Measurements from ENCODE around the gene REEP1. TPM values are rescaled to one million over a fixed set of nuclear protein-coding genes. Genes with fewer than 3 reads are reported as not detected.
A peak's percentile ranks its signal among the peaks of the same experiment; 100 is the strongest.

Gene REEP1
- total and polyA plus RNA-seq, 2 of the 13 experiments (the other 11 are each of a cell fraction or from before 2014, with no cell fraction given) = 0.27 TPM; not detected in 1

DNA sequence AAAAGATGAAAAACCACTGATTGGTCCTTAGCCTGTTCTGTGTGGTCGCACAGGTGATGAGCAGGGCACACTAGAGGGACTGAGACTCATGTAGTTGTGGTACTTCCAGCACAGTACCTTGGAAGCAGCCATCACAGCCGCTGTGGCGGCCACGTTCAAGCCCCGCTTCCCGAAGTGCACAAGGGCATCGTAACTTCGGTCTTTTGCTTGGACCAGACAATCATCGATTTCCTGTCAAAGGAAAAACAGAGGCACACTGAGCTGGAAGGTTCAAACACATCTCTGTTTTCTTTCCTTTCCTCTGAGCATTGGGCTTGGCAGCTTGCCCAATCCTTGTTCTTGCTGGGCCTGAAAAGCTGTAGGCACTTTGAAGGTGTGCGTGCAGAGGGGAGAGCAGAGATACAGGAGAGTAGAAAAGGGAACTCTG is 85.6 kb downstream of the REEP1 start:
- Histone ChIP-seq H3K27ac (ENCODE audit: extremely low read length, insufficient read depth, low read length) (no peak overlapping the region), H4K20me1 (ENCODE audit: insufficient read depth, low read length) (no peaks in the 10 kb centered on the region), H3K27me3 (ENCODE audit: control insufficient read depth in 1 of 2, insufficient read depth in 2 of 2, low read length in 2 of 2) (peaks cover 3 to 26% of the 10 kb centered on the region in 2 experiments), H3K4me2 (ENCODE audit: low read depth, low read length) (peak overlapping the region; percentile 65), H3K9me3 (ENCODE audit: low read length) (no peaks in the 10 kb centered on the region), H3K4me3 (replicated peaks in 1 of 3; ENCODE audit: insufficient read depth in 1 of 3, low read depth in 2 of 3, low read length in 3 of 3) (peak overlapping the region in 1 of 3 experiments; percentile 35; a peak in 1 of 6 replicates), H3K79me2 (ENCODE audit: insufficient read depth, low read length) (no peaks in the 10 kb centered on the region), H3K4me1 (ENCODE audit: insufficient read depth, low read length) (peaks cover 21% of the 10 kb centered on the region), H3K36me3 (replicated peaks in 1 of 2; ENCODE audit: control insufficient read depth in 1 of 2, insufficient read depth in 2 of 2, low read length in 2 of 2) (no peaks in the 10 kb centered on the region), H2AFZ (ENCODE audit: low read length) (no peak overlapping the region), H3K9ac (ENCODE audit: insufficient read depth, low read depth, low read length) (no peak overlapping the region)
- FAIRE-seq (peak; percentile 72), ATAC-seq (peak; percentile 84), DNase-seq (ENCODE audit: low spot score) (peak; percentile 66)
- intact Hi-C loops (cut with micrococcal nuclease; ENCODE audit: unreplicated experiment) (no loop called here), in situ Hi-C loops (cut with HindIII; ENCODE audit: extremely low pct_ligation_motif_present, low pct_unique_long_range_greater_than_20kb) (no loop called here)
- CTCF ChIA-PET (ENCODE audit: low intra/inter-chr PET ratio, low total read pairs) = no interaction called here
- BruUV-seq (replicated peaks) = no TSS peak
- WGBS (ENCODE audit: low lambda C conversion rate) = 9% methylated on average over 10 of the region's 10 CpGs
- POLR2A ChIA-PET = no interaction called here
- TF ChIP-seq ZNF7 (CRISPR knock-in tag; IDR thresholded peaks at IDR 0.05) (peak; percentile 85), RXRA (CRISPR knock-in tag; IDR thresholded peaks at IDR 0.05) (peak; percentile 61; the same call in 1 of the 2 replicates), MIER3 (CRISPR knock-in tag; IDR thresholded peaks at IDR 0.05; ENCODE audit: borderline replicate concordance) (peak; percentile 30; the same call in 1 of the 2 replicates), MIER2 (CRISPR knock-in tag; IDR thresholded peaks at IDR 0.05) (peak; percentile 64; the same call in 1 of the 2 replicates), IRF2 (CRISPR knock-in tag; IDR thresholded peaks at IDR 0.05) (peak; percentile 83), KAT8 (CRISPR knock-in tag; IDR thresholded peaks at IDR 0.05) (peak; percentile 60; the same call in 1 of the 2 replicates), PHB2 (IDR thresholded peaks at IDR 0.05; ENCODE audit: partially characterized antibody) (no peak), ZNF343 (CRISPR knock-in tag; IDR thresholded peaks at IDR 0.05) (0 out of 2 replicates have a peak, but pooled peaks have one; percentile 67), ZMYM3 (CRISPR knock-in tag; IDR thresholded peaks at IDR 0.05) (peak; percentile 89), RFX3 (CRISPR knock-in tag; IDR thresholded peaks at IDR 0.05) (no peak), IKZF1 (IDR thresholded peaks at IDR 0.05) (no peak), BORCS8-MEF2B (CRISPR knock-in tag; IDR thresholded peaks at IDR 0.05) (peak; percentile 38; the same call in 1 of the 2 replicates)
- TF ChIP-seq, protein P1, sequence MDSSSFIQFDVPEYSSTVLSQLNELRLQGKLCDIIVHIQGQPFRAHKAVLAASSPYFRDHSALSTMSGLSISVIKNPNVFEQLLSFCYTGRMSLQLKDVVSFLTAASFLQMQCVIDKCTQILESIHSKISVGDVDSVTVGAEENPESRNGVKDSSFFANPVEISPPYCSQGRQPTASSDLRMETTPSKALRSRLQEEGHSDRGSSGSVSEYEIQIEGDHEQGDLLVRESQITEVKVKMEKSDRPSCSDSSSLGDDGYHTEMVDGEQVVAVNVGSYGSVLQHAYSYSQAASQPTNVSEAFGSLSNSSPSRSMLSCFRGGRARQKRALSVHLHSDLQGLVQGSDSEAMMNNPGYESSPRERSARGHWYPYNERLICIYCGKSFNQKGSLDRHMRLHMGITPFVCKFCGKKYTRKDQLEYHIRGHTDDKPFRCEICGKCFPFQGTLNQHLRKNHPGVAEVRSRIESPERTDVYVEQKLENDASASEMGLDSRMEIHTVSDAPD (CRISPR knock-in tag; IDR thresholded peaks at IDR 0.05) = 0 out of 2 replicates have a peak, but pooled peaks have one; percentile 57
- TF ChIP-seq, protein P2, sequence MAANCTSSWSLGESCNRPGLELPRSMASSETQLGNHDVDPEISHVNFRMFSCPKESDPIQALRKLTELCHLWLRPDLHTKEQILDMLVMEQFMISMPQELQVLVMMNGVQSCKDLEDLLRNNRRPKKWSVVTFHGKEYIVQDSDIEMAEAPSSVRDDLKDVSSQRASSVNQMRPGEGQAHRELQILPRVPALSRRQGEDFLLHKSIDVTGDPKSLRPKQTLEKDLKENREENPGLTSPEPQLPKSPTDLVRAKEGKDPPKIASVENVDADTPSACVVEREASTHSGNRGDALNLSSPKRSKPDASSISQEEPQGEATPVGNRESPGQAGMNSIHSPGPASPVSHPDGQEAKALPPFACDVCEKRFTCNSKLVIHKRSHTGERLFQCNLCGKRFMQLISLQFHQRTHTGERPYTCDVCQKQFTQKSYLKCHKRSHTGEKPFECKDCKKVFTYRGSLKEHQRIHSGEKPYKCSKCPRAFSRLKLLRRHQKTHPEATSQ (CRISPR knock-in tag; IDR thresholded peaks at IDR 0.05; ENCODE audit: borderline replicate concordance) = peak; percentile 57; the same call in 1 of the 2 replicates
- TF ChIP-seq, protein P3, sequence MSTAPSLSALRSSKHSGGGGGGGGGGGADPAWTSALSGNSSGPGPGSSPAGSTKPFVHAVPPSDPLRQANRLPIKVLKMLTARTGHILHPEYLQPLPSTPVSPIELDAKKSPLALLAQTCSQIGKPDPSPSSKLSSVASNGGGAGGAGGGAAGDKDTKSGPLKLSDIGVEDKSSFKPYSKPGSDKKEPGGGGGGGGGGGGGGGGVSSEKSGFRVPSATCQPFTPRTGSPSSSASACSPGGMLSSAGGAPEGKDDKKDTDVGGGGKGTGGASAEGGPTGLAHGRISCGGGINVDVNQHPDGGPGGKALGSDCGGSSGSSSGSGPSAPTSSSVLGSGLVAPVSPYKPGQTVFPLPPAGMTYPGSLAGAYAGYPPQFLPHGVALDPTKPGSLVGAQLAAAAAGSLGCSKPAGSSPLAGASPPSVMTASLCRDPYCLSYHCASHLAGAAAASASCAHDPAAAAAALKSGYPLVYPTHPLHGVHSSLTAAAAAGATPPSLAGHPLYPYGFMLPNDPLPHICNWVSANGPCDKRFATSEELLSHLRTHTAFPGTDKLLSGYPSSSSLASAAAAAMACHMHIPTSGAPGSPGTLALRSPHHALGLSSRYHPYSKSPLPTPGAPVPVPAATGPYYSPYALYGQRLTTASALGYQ (CRISPR knock-in tag; IDR thresholded peaks at IDR 0.05) = peak; percentile 83; the same call in 1 of the 2 replicates
- TF ChIP-seq, protein P4, sequence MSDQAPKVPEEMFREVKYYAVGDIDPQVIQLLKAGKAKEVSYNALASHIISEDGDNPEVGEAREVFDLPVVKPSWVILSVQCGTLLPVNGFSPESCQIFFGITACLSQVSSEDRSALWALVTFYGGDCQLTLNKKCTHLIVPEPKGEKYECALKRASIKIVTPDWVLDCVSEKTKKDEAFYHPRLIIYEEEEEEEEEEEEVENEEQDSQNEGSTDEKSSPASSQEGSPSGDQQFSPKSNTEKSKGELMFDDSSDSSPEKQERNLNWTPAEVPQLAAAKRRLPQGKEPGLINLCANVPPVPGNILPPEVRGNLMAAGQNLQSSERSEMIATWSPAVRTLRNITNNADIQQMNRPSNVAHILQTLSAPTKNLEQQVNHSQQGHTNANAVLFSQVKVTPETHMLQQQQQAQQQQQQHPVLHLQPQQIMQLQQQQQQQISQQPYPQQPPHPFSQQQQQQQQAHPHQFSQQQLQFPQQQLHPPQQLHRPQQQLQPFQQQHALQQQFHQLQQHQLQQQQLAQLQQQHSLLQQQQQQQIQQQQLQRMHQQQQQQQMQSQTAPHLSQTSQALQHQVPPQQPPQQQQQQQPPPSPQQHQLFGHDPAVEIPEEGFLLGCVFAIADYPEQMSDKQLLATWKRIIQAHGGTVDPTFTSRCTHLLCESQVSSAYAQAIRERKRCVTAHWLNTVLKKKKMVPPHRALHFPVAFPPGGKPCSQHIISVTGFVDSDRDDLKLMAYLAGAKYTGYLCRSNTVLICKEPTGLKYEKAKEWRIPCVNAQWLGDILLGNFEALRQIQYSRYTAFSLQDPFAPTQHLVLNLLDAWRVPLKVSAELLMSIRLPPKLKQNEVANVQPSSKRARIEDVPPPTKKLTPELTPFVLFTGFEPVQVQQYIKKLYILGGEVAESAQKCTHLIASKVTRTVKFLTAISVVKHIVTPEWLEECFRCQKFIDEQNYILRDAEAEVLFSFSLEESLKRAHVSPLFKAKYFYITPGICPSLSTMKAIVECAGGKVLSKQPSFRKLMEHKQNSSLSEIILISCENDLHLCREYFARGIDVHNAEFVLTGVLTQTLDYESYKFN (CRISPR knock-in tag; conservative IDR thresholded peaks at IDR 0.05) = peak; percentile 91
